Cardiac muscle cell (in vitro differentiated cells and primary cell): ENCODE data around the gene ST3GAL3. TPM values are rescaled to one million over a fixed set of nuclear protein-coding genes. Genes with fewer than 3 reads are reported as not detected.
"Not testable (repeated sequence)": the region's sequence is repeated elsewhere in the genome, so short reads cannot be mapped to it uniquely, and the experiment has no call there.

ENCODE experiments used
- DNase-seq, 2 donors: peaks; one replicate each; pipeline versions ENCODE4 v3.0.0 to v3.0.0-alpha.2; 2010 to 2017; ENCODE audit warnings: low read depth in 1 of 2, low spot score in 1 of 2
- H3K27ac ChIP-seq: fragments of 200-600 bp; sonication (generic); 2 replicates; pipeline ENCODE4 v1.5.1; 2016
- H3K27me3 ChIP-seq: fragments of 200-600 bp; sonication (generic); 2 replicates; pipeline ENCODE4 v1.6.0; 2016; ENCODE audit warnings: control low read depth
- H3K36me3 ChIP-seq: fragments of 200-600 bp; sonication (generic); 2 replicates; pipeline ENCODE4 v1.5.1; 2016; ENCODE audit warnings: control low read depth
- H3K4me1 ChIP-seq: fragments of 200-600 bp; sonication (generic); 2 replicates; pipeline ENCODE4 v1.8.1; 2017; ENCODE audit warnings: low read depth, mild to moderate bottlenecking, mixed run types
- H3K4me3 ChIP-seq: fragments of 200-600 bp; sonication (generic); 2 replicates; pipeline ENCODE4 v1.5.1; 2016; ENCODE audit warnings: mild to moderate bottlenecking
- H3K9me3 ChIP-seq: fragments of 200-600 bp; sonication (generic); 2 replicates; pipeline ENCODE4 v1.5.1; 2017; ENCODE audit warnings: low read depth, mild to moderate bottlenecking, control low read depth
- CTCF ChIP-seq: IDR thresholded peaks from 2 replicates; pipeline ENCODE4 v1.5.1; 2012; ENCODE audit warnings: low read depth, mild to moderate bottlenecking, low read length
- polyA plus RNA-seq: library from polyadenylated mRNA; unstranded; fragments of >200 nt; fragmentation: Nextera tagmentation; extraction: Ambion mirVana; gene quantifications from 2 replicates; pipeline ENCODE4 v1.2.1, GENCODE V29; 2016
- total RNA-seq: library from RNA; depleted of rRNA; stranded (reverse); fragments of >200 nt; gene quantifications from 2 replicates; pipeline ENCODE4 v1.2.3, GENCODE V29; 2016

ST3GAL3 gene
- total and polyA plus RNA-seq, 2 experiments from 2014 or later: 34.7 to 35.7 TPM

- DNase-seq: no peak
- Histone ChIP-seq H3K27me3 (no peaks in the 10 kb centered on the region), H3K27ac (no peak overlapping the region), H3K4me1 (no peaks in the 10 kb centered on the region), H3K36me3 (no peaks in the 10 kb centered on the region), H3K9me3 (no peaks in the 10 kb centered on the region), H3K4me3 (no peak overlapping the region)
- TF ChIP-seq CTCF: no peak
These were observed 66.5 kb downstream of the ST3GAL3 start for GRCh38 chr1:43773821-43774220.

GRCh38 chr1:43774359-43774758 lies 67.0 kb downstream of the ST3GAL3 start:
- H3K4me3 ChIP-seq: no peak overlapping the region
- peak in 1 of 2 donors; percentile 78 for DNase-seq

GRCh38 chr1:43776043-43776761 lies 68.9 kb downstream of the ST3GAL3 start:
- Histone ChIP-seq H3K9me3 (no peaks in the 10 kb centered on the region), H3K4me1 (peaks cover 3% of the 10 kb centered on the region), H3K36me3 (no peaks in the 10 kb centered on the region), H3K4me3 (no peak overlapping the region), H3K27ac (no peak overlapping the region), H3K27me3 (no peaks in the 10 kb centered on the region)
- DNase-seq: peak in 1 of 2 donors; percentile 63
- no peak for TF ChIP-seq CTCF

More at GRCh38 chr1:43774359-43774758, 67.0 kb downstream of the ST3GAL3 start:
- Histone ChIP-seq H3K9me3 (no peaks in the 10 kb centered on the region), H3K27ac (no peak overlapping the region), H3K4me1 (no peaks in the 10 kb centered on the region), H3K36me3 (no peaks in the 10 kb centered on the region), H3K27me3 (no peaks in the 10 kb centered on the region)
- no peak for TF ChIP-seq CTCF

- DNase-seq, H3K9me3 ChIP-seq, H3K4me3 ChIP-seq, H3K27ac ChIP-seq, H3K36me3 ChIP-seq, H3K27me3 ChIP-seq: not testable (repeated sequence)
- peaks cover 19% of the 10 kb centered on the region for H3K4me1 ChIP-seq
These were observed 70.6 kb downstream of the ST3GAL3 start for GRCh38 chr1:43777916-43778315.

- no peaks in the 10 kb centered on the region for H3K9me3 ChIP-seq
- H3K27me3 ChIP-seq: no peaks in the 10 kb centered on the region
- TF ChIP-seq CTCF: no peak
- H3K4me1 ChIP-seq: peaks cover 19% of the 10 kb centered on the region
- no peak for DNase-seq
- no peak overlapping the region for H3K4me3 ChIP-seq
- no peak overlapping the region for H3K27ac ChIP-seq
- H3K36me3 ChIP-seq: no peaks in the 10 kb centered on the region
These were observed 71.9 kb downstream of the ST3GAL3 start for GRCh38 chr1:43779266-43779665.

GRCh38 chr1:43779805-43780403 lies 72.6 kb downstream of the ST3GAL3 start:
- H3K27me3 ChIP-seq: no peaks in the 10 kb centered on the region
- DNase-seq: no peak
- TF ChIP-seq CTCF: no peak
- H3K4me3 ChIP-seq: no peak overlapping the region
- no peaks in the 10 kb centered on the region for H3K36me3 ChIP-seq
- no peaks in the 10 kb centered on the region for H3K9me3 ChIP-seq
- H3K27ac ChIP-seq: no peak overlapping the region
- peaks cover 19% of the 10 kb centered on the region for H3K4me1 ChIP-seq
